Measurements from ENCODE around the gene PERCC1.
"Not testable (repeated sequence)": the region's sequence is repeated elsewhere in the genome, so short reads cannot be mapped to it uniquely, and the experiment has no call there.

Gene PERCC1

DNA sequence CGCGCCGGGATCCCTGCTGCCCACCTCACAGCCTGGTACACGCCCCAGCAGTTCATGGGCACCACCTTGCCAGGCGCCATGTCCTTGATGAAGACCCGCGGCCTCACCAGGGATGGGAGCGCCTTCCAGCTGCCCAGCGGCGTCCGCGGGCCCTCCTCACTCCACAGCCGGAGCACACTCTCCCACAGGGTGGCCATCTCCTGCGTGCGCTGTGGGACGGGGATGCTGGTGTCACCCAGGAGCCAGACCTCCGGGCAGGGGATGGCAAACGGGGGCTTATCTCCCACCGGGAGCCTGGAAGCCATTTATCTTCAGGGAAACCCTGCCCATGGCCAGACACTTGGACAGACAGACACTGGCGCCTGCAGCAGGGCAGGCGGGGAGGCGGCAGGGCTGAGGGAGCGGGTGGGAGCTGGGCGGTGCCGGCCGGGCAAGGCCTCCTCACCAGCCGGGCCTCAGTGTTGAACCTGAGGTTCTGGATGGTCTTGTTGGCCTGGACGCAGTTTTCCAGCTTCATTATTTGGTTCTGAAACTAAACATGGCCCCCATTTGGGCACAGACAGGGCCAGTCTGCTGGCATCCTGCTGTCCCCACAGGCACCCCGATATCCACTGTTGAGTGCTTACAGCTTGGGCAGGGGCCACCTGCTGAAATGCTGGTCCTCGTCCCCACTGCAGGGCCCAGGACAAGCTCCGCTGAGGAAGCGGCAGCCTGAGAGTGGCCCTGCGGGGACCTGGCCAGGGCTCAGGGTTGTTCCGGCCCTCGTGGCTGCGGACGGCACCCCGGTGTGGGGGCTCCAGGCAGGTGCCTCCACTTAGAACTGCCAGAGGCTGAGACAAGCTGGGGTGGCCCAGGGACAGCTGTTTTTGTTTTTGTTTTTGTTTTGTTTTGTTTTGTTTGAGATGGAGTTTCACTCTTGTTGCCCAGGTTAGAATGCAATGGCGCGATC, 4.0 kb downstream of the PERCC1 start:
- DNase-seq (ENCODE audit: low spot score): no peak

- DNase-seq (ENCODE audit: low spot score): no peak
Measured at GRCh38 chr16:1435921-1436697, 5.2 kb downstream of the PERCC1 start.

GRCh38 chr16:1436731-1437355, 6.0 kb downstream of the PERCC1 start:
- no peak for DNase-seq (ENCODE audit: low spot score)

- DNase-seq (ENCODE audit: low spot score): no peak
Measured at GRCh38 chr16:1437606-1438005, 6.7 kb downstream of the PERCC1 start.

DNA sequence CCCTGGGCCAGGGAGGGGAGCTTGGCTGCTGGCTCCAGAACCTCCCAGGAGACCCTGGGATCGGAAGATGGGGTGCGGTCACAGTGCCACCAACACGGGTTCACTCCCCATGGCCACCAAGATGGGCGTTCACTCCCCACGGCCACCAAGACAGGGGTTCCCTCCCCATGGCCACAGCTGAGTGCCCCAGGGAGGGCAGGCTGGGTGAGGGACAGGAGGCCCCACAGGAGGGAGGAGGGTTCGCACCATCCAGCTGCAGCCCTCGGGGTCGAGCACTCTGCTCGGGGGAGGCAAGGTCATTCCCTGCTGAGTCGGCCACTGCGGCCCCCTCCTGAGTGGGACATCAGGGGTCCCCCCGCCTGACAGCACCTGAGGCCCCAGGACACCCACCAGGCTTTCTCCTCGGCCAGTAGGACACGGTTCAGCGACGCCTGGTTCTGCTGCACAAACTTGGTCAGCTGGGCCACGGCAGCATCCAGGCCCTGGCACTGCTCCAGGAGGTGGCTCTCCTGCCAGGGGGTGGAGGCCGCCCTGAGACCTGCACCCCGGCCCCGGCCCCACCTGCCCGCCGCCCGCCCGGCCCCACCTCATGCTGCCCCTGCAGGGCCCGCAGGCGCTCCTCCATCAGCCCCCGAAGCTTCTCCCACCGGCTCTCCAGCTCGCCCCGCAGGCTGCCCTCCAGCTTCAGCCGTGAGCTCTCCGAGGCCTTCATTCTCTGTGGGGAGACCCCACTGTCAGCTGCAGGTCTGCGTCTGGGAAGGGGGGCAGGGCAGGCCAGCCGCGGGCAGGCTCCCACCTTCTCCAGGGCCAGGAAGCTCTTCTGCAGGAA, 7.6 kb downstream of the PERCC1 start:
- DNase-seq (ENCODE audit: low spot score): no peak

DNA sequence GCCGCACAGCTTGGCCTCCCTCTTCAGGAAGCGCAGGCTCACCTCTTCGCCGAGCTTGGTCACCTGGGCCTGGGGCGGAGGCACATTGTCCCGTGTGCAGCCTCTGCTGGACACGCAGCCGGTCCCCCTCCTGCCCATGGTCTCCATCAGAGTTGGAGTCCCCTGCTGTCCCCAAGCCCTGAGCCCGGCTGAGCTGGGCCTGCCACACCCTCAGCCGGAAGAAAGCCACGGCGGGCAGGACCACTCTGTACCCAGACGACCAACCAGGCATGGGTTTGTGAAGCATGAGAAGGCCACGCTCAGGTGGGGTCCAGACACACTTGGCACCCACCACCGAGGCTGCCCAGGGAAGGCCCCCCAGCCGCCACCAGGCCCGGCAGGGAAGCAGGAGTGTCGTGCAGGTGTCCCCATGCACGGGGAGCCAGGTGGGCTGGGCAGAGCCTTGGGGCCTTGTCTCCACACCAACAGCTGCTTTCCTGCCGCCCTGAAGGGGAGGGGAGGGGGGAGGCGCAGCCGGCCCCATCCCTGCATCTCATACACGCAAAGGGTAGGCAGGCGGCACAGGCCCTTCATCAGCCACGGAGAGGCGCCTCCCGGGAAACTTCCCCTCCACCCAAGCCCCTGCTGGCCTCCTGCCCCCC, 8.3 kb downstream of the PERCC1 start:
- no peak for DNase-seq (ENCODE audit: low spot score)

GRCh38 chr16:1439699-1440074, 8.8 kb downstream of the PERCC1 start:
- DNase-seq (ENCODE audit: low spot score): not testable (repeated sequence)

GRCh38 chr16:1441391-1441829, 10.5 kb downstream of the PERCC1 start:
- DNase-seq (ENCODE audit: low spot score): no peak

GRCh38 chr16:1442697-1443096, 11.8 kb downstream of the PERCC1 start:
- no peak for DNase-seq (ENCODE audit: low spot score)

DNA sequence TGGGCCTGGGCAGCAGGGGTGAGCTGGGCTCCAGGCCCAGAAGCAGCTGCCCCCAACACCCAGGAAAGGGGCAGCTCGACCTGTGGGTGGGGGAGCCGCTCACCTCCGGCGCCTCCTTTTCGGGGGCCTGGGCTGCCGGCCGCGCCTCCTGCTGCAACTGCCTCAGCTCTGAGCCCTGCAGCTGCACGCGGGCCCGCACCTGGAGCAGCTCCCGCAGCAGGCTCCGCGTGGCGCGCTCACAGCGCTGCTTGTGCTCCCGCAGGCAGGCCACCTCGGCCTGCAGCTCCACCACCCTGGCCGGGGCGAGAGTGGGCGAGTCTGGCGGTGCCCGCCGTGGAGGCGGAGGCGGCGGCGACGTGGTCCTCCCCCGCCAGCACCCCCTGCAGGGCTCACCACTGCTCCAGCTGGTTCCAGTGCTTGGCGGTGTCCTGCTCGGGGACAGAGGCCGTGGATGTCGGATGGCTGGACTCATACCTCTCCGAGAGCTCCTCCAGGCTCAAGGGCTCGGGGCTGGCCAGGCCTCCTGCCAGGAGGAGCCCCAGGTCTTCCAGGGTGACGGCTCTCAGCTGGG, 12.6 kb downstream of the PERCC1 start:
- no peak for DNase-seq (ENCODE audit: low spot score)

GRCh38 chr16:1443980-1444729, 13.3 kb downstream of the PERCC1 start, which contains the start of gene CCDC154:
TSS of gene CCDC154 (minus strand) at chr16:1444556. CDS start at chr16:1444322, 234 bp downstream.
- DNase-seq (ENCODE audit: low spot score): no peak

GRCh38 chr16:1444730-1445517, 14.0 kb downstream of the PERCC1 start:
- DNase-seq (ENCODE audit: low spot score): no peak

DNA sequence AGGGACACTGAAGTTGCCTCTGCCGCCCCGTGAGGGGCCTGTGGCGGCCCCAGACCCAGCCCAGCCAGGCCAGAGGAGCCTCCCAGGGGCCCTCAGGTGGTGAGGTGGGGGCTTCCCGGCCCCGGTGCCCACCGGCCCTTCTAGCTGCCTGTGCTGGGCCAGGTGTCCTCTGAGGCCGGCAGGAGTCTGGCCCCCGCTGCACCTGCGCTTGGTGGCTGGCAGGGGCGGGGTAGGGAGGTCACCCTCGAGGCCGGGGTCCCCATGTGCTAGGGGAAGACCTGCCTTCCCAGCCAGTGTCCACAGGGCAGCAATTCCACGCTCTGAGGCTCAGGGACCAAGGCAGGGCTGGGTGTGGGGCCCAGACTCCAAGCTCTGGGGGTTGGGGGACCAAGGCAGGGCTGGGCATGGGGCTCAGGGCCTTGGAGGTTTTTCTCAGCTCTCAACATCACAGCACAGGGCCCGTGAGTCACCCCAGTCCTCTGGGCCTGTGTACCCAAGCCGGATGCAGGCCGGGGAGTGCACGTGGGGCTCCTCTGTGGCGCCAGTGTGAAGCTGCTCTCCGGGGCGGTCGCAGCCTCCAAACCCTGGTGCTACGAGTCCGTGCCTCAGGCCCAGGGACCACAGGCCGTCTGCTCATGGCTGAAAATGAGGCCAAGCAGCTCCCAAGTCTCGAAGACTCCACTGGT, 14.8 kb downstream of the PERCC1 start:
- DNase-seq (ENCODE audit: low spot score): no peak

DNA sequence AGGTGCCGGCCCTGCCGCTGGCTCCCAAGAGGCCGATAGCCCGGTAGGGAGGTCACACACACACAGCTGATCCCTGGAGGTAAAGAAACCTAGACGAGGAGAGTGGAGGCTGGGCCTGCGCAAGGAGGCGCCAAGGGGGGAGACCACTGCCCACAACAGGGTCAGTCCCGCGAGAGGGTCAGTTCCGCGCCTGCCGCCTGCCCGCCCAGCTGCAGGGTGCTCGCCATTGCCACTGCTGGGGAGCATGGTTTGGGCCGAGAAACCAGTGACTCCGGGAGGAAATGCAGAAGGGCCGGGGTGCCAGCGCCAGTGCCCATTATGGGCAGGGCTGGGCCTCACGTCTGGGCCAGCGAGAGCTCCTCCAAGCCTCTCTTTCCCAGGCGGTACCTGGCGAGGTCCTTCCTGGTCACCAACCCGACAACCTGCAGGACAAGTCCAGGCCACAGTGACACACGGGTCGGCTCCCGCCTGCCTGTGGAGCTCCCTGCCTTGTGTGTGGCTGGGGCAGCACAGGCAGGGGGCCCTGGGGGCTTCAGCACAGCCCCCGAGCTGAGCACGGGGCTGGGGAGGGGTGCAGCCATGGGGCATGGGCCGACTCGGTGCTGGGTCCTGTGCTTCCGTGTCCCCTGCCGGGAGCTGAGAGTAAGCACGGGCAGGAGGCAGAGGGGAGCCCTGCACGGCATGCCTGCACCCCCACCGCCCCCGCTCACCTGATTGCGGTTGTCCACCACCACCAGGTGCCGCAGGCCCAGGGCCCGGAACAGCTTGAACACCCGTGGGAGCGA, 15.6 kb downstream of the PERCC1 start:
- no peak for DNase-seq (ENCODE audit: low spot score)

GRCh38 chr16:1447965-1448364, 17.1 kb downstream of the PERCC1 start:
- DNase-seq (ENCODE audit: low spot score): no peak

GRCh38 chr16:1448536-1449116, 17.7 kb downstream of the PERCC1 start:
- DNase-seq (ENCODE audit: low spot score): no peak

- no peak for DNase-seq (ENCODE audit: low spot score)
Measured at GRCh38 chr16:1449201-1449788, 18.4 kb downstream of the PERCC1 start.

Data from kidney tubule cell (primary cell).